HepG2 (cell line): Measurements from ENCODE around the gene DDI2. TPM values are rescaled to one million over a fixed set of nuclear protein-coding genes. Genes with fewer than 3 reads are reported as not detected.

Experiments used
- ARID5B ChIP-seq: IDR thresholded peaks from 2 replicates; pipeline ENCODE4 v1.4.0; 2020; ENCODE audit warnings: mild to moderate bottlenecking, missing genetic modification reagents
- CHD2 ChIP-seq: IDR thresholded peaks from 2 replicates; pipeline ENCODE4 v1.6.1; 2011; ENCODE audit warnings: low read depth, low read length, improper control_type of control experiment
- GATA4 ChIP-seq: sonication (generic); IDR thresholded peaks from 2 replicates; pipeline ENCODE4 v1.6.1; 2016; ENCODE audit warnings: antibody characterized with exemption, low read depth, borderline replicate concordance
- GATAD2A ChIP-seq: IDR thresholded peaks from 2 replicates; pipeline ENCODE4 v1.6.1; 2016
- KLF6 ChIP-seq: IDR thresholded peaks from 2 replicates; pipeline ENCODE4 v1.8.0; 2016; ENCODE audit warnings: missing biosample characterization, missing genetic modification reagents
- MTF1 ChIP-seq: sonication (generic); formaldehyde crosslinking; IDR thresholded peaks from 2 replicates; pipeline ENCODE4 v1.5.0; 2020; ENCODE audit warnings: missing genetic modification reagents
- MYC ChIP-seq: sonication (generic); formaldehyde crosslinking; IDR thresholded peaks from 2 replicates; pipeline ENCODE4 v1.9.0; 2021; ENCODE audit warnings: missing genetic modification reagents, borderline replicate concordance
- PCBP1 ChIP-seq: fragments of 200-400 bp; formaldehyde crosslinking; IDR thresholded peaks from 2 replicates; pipeline ENCODE4 v1.6.1; 2017; ENCODE audit warnings: mild to moderate bottlenecking, low read depth, low read length, borderline replicate concordance
- REPIN1 ChIP-seq: sonication (generic); formaldehyde crosslinking; IDR thresholded peaks from 2 replicates; pipeline ENCODE4 v1.8.0; 2022; ENCODE audit warnings: missing genetic modification reagents, low read depth, mild to moderate bottlenecking, borderline replicate concordance
- TBX3 ChIP-seq: fragments of 450-650 bp; IDR thresholded peaks from 2 replicates; pipeline ENCODE4 v1.6.1; 2017; ENCODE audit warnings: antibody characterized with exemption, mild to moderate bottlenecking, inconsistent platforms, borderline replicate concordance
- THAP9 ChIP-seq: sonication (generic); formaldehyde crosslinking; IDR thresholded peaks from 2 replicates; pipeline ENCODE4; 2020; ENCODE audit warnings: missing genetic modification reagents, mild to moderate bottlenecking, borderline replicate concordance
- TOPORS ChIP-seq: sonication (generic); formaldehyde crosslinking; IDR thresholded peaks from 2 replicates; pipeline ENCODE4 v1.8.0; 2023; ENCODE audit warnings: mild to moderate bottlenecking, missing genetic modification reagents
- XRCC5 ChIP-seq: fragments of 200-400 bp; formaldehyde crosslinking; optimal IDR thresholded peaks from 2 replicates; pipeline ENCODE3; 2017; ENCODE audit warnings: mild to moderate bottlenecking, low read length
- ZMAT3 ChIP-seq: sonication (generic); formaldehyde crosslinking; conservative IDR thresholded peaks from 2 replicates; pipeline ENCODE4 v1.7.0; 2021; ENCODE audit warnings: missing genetic modification reagents
- ZNF121 ChIP-seq: sonication (generic); formaldehyde crosslinking; IDR thresholded peaks from 2 replicates; pipeline ENCODE4 v1.5.0; 2020; ENCODE audit warnings: mild to moderate bottlenecking, missing genetic modification reagents
- ZNF24 ChIP-seq: fragments of 450-650 bp; IDR thresholded peaks from 2 replicates; pipeline ENCODE4 v1.6.1; 2017; ENCODE audit warnings: antibody characterized with exemption, mild to moderate bottlenecking
- ZNF644 ChIP-seq: IDR thresholded peaks from 2 replicates; pipeline ENCODE4 v1.6.1; 2016; ENCODE audit warnings: low read depth
- ZNF788 ChIP-seq: sonication (generic); formaldehyde crosslinking; IDR thresholded peaks from 2 replicates; pipeline ENCODE4 v1.5.0; 2020; ENCODE audit warnings: mild to moderate bottlenecking, missing genetic modification reagents, borderline replicate concordance
- ZNF83 ChIP-seq: sonication (generic); formaldehyde crosslinking; IDR thresholded peaks from 2 replicates; pipeline ENCODE4 v1.4.0; 2020; ENCODE audit warnings: missing genetic modification reagents, mild to moderate bottlenecking, borderline replicate concordance
- polyA plus RNA-seq, 8 experiments: library from polyadenylated mRNA; depleted of rRNA in 3 of 8; stranded (reverse) in 7 of 8; unstranded in 1 of 8; fragments of >200 nt; fragmentation: Illumina TruSeq in 4 of 8; extraction: Trizol in 4 of 8; gene quantifications; 2 replicates each; pipeline versions ENCODE4 v1.2.1 to v1.2.3, GENCODE V29; 2011 to 2016; ENCODE audit warnings: low read depth in 4 of 8, missing spikeins in 1 of 8, mixed read lengths in 1 of 8; ENCODE audit not compliant: insufficient read depth in 1 of 8
- total RNA-seq, 5 experiments: library from RNA; depleted of rRNA; stranded (reverse); fragments of >200 nt; fragmentation: Illumina TruSeq; extraction: Trizol; gene quantifications; 2 replicates each; pipeline ENCODE4 v1.2.3, GENCODE V29; 2016; ENCODE audit warnings: low read depth in 1 of 5
- TF ChIP-seq, protein P1 (sequence below): sonication (generic); formaldehyde crosslinking; IDR thresholded peaks from 2 replicates; pipeline ENCODE4 v1.4.0; 2020; ENCODE audit warnings: missing genetic modification reagents
- TF ChIP-seq, protein P2 (sequence below): sonication (generic); formaldehyde crosslinking; IDR thresholded peaks from 2 replicates; pipeline ENCODE4 v1.8.0; 2023; ENCODE audit warnings: mild to moderate bottlenecking, missing genetic modification reagents

The DDI2 gene
- total and polyA plus RNA-seq, 2 of the 13 experiments (the other 11 are each of a cell fraction or from before 2014, with no cell fraction given): 8.5 to 25.7 TPM

DNA sequence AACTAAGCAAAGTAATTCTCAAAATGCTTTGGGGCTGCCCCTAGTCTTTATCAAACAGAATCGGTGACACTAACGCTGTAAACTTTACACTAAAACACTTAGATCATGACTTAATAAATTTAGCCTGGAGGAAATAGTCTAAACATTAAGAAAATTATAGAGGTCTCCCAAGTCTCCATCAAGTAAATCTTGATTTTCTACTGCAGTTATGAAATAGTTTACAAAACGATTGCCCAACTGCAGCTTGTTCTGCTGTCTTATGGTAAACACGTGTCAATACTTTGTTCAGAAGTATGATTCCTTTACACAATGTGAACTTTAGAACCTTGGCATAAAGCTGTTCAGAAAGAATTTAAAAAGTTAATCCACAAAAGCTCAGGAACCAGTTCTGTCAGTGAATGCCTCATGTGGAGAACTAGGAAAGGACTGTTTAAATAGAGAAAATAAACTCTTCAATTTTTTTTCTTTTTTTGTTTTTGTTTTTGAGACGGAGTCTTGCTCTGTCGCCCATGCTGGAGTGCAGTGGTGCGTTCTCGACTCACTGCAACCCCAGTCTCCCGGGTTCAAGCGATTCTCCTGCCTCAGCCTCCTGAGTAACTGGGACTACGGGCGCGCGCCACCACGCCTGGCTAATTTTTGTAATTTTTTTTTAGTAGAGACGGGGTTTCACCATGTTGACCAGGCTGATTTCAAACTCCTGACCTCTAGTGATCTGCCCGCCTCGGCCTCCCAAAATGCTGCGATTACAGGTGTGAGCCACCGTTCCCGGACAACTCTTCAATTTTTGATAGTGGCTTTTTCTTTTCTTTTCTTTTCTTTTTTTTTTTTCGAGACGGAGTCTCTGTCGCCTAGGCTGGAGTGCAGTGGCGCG, 1.6 kb downstream of the DDI2 start (continued):
- TF ChIP-seq ARID5B (CRISPR knock-in tag) (peak; percentile 94), ZNF83 (CRISPR knock-in tag) (no peak), TOPORS (CRISPR knock-in tag) (no peak; the same call in 1 of the 2 replicates), GATA4 (peak; percentile 36; the same call in 1 of the 2 replicates), ZNF24 (0 out of 2 replicates have a peak, but pooled peaks have one; percentile 54), ZNF644 (CRISPR knock-in tag) (no peak), CHD2 (no peak), TBX3 (no peak; the same call in 1 of the 2 replicates), GATAD2A (CRISPR knock-in tag) (peak; percentile 97), MYC (CRISPR knock-in tag) (no peak), PCBP1 (no peak), KLF6 (CRISPR knock-in tag) (no peak), MTF1 (no peak), ZNF121 (CRISPR knock-in tag) (no peak), REPIN1 (CRISPR knock-in tag) (no peak; the same call in 1 of the 2 replicates), THAP9 (CRISPR knock-in tag) (no peak), ZNF788 (no peak), ZMAT3 (0 out of 2 replicates have a peak, but pooled peaks have one; percentile 37), XRCC5 (no peak)
- TF ChIP-seq, protein P1, sequence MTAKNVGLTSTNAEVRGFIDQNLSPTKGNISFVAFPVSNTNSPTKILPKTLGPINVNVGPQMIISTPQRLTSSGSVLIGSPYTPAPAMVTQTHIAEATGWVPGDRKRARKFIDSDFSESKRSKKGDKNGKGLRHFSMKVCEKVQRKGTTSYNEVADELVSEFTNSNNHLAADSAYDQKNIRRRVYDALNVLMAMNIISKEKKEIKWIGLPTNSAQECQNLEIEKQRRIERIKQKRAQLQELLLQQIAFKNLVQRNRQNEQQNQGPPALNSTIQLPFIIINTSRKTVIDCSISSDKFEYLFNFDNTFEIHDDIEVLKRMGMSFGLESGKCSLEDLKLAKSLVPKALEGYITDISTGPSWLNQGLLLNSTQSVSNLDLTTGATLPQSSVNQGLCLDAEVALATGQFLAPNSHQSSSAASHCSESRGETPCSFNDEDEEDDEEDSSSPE (CRISPR knock-in tag): peak; percentile 15; the same call in 1 of the 2 replicates
- TF ChIP-seq, protein P2, sequence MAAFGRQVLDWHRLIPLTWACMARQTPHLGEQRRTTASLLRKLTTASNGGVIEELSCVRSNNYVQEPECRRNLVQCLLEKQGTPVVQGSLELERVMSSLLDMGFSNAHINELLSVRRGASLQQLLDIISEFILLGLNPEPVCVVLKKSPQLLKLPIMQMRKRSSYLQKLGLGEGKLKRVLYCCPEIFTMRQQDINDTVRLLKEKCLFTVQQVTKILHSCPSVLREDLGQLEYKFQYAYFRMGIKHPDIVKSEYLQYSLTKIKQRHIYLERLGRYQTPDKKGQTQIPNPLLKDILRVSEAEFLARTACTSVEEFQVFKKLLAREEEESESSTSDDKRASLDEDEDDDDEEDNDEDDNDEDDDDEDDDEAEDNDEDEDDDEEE (CRISPR knock-in tag): no peak
